WTC11 (cell line): ENCODE data around the gene THUMPD1. TPM values are rescaled to one million over a fixed set of nuclear protein-coding genes. Genes with fewer than 3 reads are reported as not detected.

Experiments used
- ATAC-seq: fragments of 200-7000 bp; cut with Tn5 transposase; 2 replicates; pipeline ENCODE4 v1.10.0; 2021; ENCODE audit warnings: mild to moderate bottlenecking, moderate library complexity
- CTCF ChIA-PET: fragments of 300-600 bp; sonication (Branson Sonifier 250); formaldehyde crosslinking; loops from one replicate; lab custom pipeline; 2021; ENCODE audit warnings: antibody characterized with exemption; lab: Charles Lee
- POLR2A ChIA-PET: fragments of 350-600 bp; sonication (Branson Sonifier 250); formaldehyde crosslinking; loops from one replicate; lab custom pipeline; 2021; ENCODE audit warnings: antibody characterized with exemption; lab: Charles Lee
- DNase-seq: peaks from one replicate; pipeline ENCODE4 v3.0.0; 2021; ENCODE audit warnings: low spot score
- H3K27ac Mint-ChIP-seq: 2 replicates; pipeline ENCODE4 v1.8.0; 2021; ENCODE audit warnings: mixed read lengths
- H3K27me3 Mint-ChIP-seq: 2 replicates; pipeline ENCODE4 v1.8.0; 2021; ENCODE audit warnings: low read depth, mild to moderate bottlenecking, moderate library complexity, mixed read lengths
- H3K36me3 Mint-ChIP-seq: 2 replicates; pipeline ENCODE4 v1.8.0; 2021; ENCODE audit warnings: mixed read lengths
- H3K4me1 Mint-ChIP-seq: 2 replicates; pipeline ENCODE4 v1.8.0; 2022; ENCODE audit warnings: mixed read lengths
- H3K4me3 Mint-ChIP-seq: 2 replicates; pipeline ENCODE4 v1.8.0; 2021; ENCODE audit warnings: mild to moderate bottlenecking, moderate library complexity, mixed read lengths
- H3K9me3 Mint-ChIP-seq: 2 replicates; pipeline ENCODE4 v1.8.0; 2021; ENCODE audit warnings: mixed read lengths
- AFF4 ChIP-seq: sonication (generic); formaldehyde crosslinking; IDR thresholded peaks from 2 replicates; pipeline ENCODE4 v1.8.1; 2023; ENCODE audit warnings: mild to moderate bottlenecking, missing genetic modification reagents, borderline replicate concordance
- ARID4B ChIP-seq: sonication (generic); formaldehyde crosslinking; IDR thresholded peaks from 2 replicates; pipeline ENCODE4 v1.8.0; 2023; ENCODE audit warnings: missing genetic modification reagents, mild to moderate bottlenecking, borderline replicate concordance
- CREM ChIP-seq: sonication (generic); formaldehyde crosslinking; IDR thresholded peaks from 2 replicates; pipeline ENCODE4 v1.8.1; 2022; ENCODE audit warnings: mild to moderate bottlenecking, missing genetic modification reagents, moderate library complexity
- E2F1 ChIP-seq: sonication (generic); formaldehyde crosslinking; IDR thresholded peaks from 2 replicates; pipeline ENCODE4 v1.8.0; 2022; ENCODE audit warnings: mild to moderate bottlenecking, missing genetic modification reagents
- E2F4 ChIP-seq: sonication (generic); formaldehyde crosslinking; IDR thresholded peaks from 2 replicates; pipeline ENCODE4 v1.8.1; 2022; ENCODE audit warnings: low read depth, mild to moderate bottlenecking, moderate library complexity, missing genetic modification reagents, borderline replicate concordance
- E2F5 ChIP-seq: sonication (generic); formaldehyde crosslinking; IDR thresholded peaks from 2 replicates; pipeline ENCODE4 v1.8.1; 2022; ENCODE audit warnings: mild to moderate bottlenecking, moderate library complexity, missing genetic modification reagents
- ELF4 ChIP-seq: sonication (generic); formaldehyde crosslinking; IDR thresholded peaks from 2 replicates; pipeline ENCODE4 v1.8.1; 2022; ENCODE audit warnings: low read depth, mild to moderate bottlenecking, moderate library complexity, missing genetic modification reagents
- JAZF1 ChIP-seq: fragments of 250-450 bp; sonication (Bioruptor Pico); IDR thresholded peaks from 2 replicates; pipeline ENCODE4 v1.9.0; 2021; ENCODE audit warnings: moderate library complexity, mild to moderate bottlenecking, inconsistent platforms
- MYBL2 ChIP-seq: sonication (generic); formaldehyde crosslinking; IDR thresholded peaks from 2 replicates; pipeline ENCODE4 v1.8.1; 2023; ENCODE audit warnings: mild to moderate bottlenecking, moderate library complexity, missing genetic modification reagents
- NR3C1 ChIP-seq: sonication (generic); formaldehyde crosslinking; conservative IDR thresholded peaks from 2 replicates; pipeline ENCODE4 v1.8.1; 2023; ENCODE audit warnings: low read depth, mild to moderate bottlenecking, missing genetic modification reagents
- RORB ChIP-seq: fragments of 250-450 bp; sonication (Bioruptor Pico); IDR thresholded peaks from 2 replicates; pipeline ENCODE4 v1.9.0; 2021; ENCODE audit warnings: mild to moderate bottlenecking
- SMAD3 ChIP-seq: sonication (generic); formaldehyde crosslinking; IDR thresholded peaks from 2 replicates; pipeline ENCODE4 v1.8.0; 2022; ENCODE audit warnings: missing genetic modification reagents, mild to moderate bottlenecking, borderline replicate concordance
- TEAD1 ChIP-seq: sonication (generic); formaldehyde crosslinking; IDR thresholded peaks from 2 replicates; pipeline ENCODE4 v1.8.0; 2022; ENCODE audit warnings: mild to moderate bottlenecking, missing genetic modification reagents
- USF2 ChIP-seq: sonication (generic); formaldehyde crosslinking; IDR thresholded peaks from 2 replicates; pipeline ENCODE4 v1.8.1; 2023; ENCODE audit warnings: mild to moderate bottlenecking, missing genetic modification reagents, moderate library complexity
- ZNF232 ChIP-seq: sonication (generic); formaldehyde crosslinking; IDR thresholded peaks from 2 replicates; pipeline ENCODE4 v1.8.0; 2022; ENCODE audit warnings: mild to moderate bottlenecking, missing genetic modification reagents
- ZNF281 ChIP-seq: sonication (generic); formaldehyde crosslinking; IDR thresholded peaks from 2 replicates; pipeline ENCODE4 v1.8.0; 2023; ENCODE audit warnings: mild to moderate bottlenecking, missing genetic modification reagents
- ZNF425 ChIP-seq: fragments of 250-450 bp; sonication (Bioruptor Pico); conservative IDR thresholded peaks from 2 replicates; pipeline ENCODE4 v1.9.0; 2021; ENCODE audit warnings: mild to moderate bottlenecking
- ZNF512 ChIP-seq: sonication (generic); formaldehyde crosslinking; IDR thresholded peaks from 2 replicates; pipeline ENCODE4 v1.8.1; 2022; ENCODE audit warnings: missing genetic modification reagents, borderline replicate concordance
- total RNA-seq: library from RNA; stranded (reverse); gene quantifications from 3 replicates; pipeline ENCODE4 v1.2.3, GENCODE V29; 2021

THUMPD1 gene
- total RNA-seq, 1 experiment from 2014 or later, result 48.5 TPM

GRCh38 chr16:20734056-20734455, 7.6 kb downstream of the THUMPD1 start:
- POLR2A ChIA-PET, result no interaction called here
- Mint-ChIP-seq H3K27me3 (peaks cover 3% of the 10 kb centered on the region; the same call in 1 of the 2 replicates), H3K4me3 (no peak overlapping the region), H3K36me3 (peaks cover 36% of the 10 kb centered on the region), H3K9me3 (no peaks in the 10 kb centered on the region), H3K27ac (no peak overlapping the region), H3K4me1 (no peaks in the 10 kb centered on the region)
- no peak for DNase-seq
- no peak for TF ChIP-seq AFF4 (CRISPR knock-in tag)
- TF ChIP-seq MYBL2, result no peak
- TF ChIP-seq CREM, result no peak
- no peak for TF ChIP-seq ZNF512 (CRISPR knock-in tag)
- no peak for TF ChIP-seq ZNF281 (CRISPR knock-in tag)
- no peak for TF ChIP-seq USF2 (CRISPR knock-in tag)
- TF ChIP-seq E2F1 (CRISPR knock-in tag), result no peak
- TF ChIP-seq ELF4, result no peak
- no peak for TF ChIP-seq ARID4B
- TF ChIP-seq ZNF232 (CRISPR knock-in tag), result no peak
- TF ChIP-seq E2F5, result no peak
- no peak for TF ChIP-seq TEAD1
- no peak for TF ChIP-seq JAZF1 (CRISPR knock-in tag)
- TF ChIP-seq RORB (CRISPR knock-in tag), result no peak
- no peak for TF ChIP-seq NR3C1 (CRISPR knock-in tag)
- no peak for TF ChIP-seq E2F4 (CRISPR knock-in tag)
- TF ChIP-seq ZNF425 (CRISPR knock-in tag), result no peak
- TF ChIP-seq SMAD3 (CRISPR knock-in tag), result no peak
- no peak for ATAC-seq
- CTCF ChIA-PET, result interaction anchor here (1.7 kb wide), 1 partner anchor 41 kb away, joined by 4 read pairs; no protein-coding TSS in a partner anchor
